Dermis blood vessel endothelial cell (primary cell): ENCODE results near the gene GJB4. TPM values are rescaled to one million over a fixed set of nuclear protein-coding genes. Genes with fewer than 3 reads are reported as not detected.
"Not testable (repeated sequence)": the region's sequence is repeated elsewhere in the genome, so short reads cannot be mapped to it uniquely, and the experiment has no call there.

Experiments used
- DNase-seq: peaks from one replicate; pipeline ENCODE4 v3.0.0; 2010
- total RNA-seq: library from RNA; depleted of rRNA; stranded (reverse); fragments of >200 nt; gene quantifications from 2 replicates; pipeline ENCODE4 v1.2.3, GENCODE V29; 2014

Gene GJB4
- total RNA-seq, 1 donor from 2014 or later, result not detected

DNA sequence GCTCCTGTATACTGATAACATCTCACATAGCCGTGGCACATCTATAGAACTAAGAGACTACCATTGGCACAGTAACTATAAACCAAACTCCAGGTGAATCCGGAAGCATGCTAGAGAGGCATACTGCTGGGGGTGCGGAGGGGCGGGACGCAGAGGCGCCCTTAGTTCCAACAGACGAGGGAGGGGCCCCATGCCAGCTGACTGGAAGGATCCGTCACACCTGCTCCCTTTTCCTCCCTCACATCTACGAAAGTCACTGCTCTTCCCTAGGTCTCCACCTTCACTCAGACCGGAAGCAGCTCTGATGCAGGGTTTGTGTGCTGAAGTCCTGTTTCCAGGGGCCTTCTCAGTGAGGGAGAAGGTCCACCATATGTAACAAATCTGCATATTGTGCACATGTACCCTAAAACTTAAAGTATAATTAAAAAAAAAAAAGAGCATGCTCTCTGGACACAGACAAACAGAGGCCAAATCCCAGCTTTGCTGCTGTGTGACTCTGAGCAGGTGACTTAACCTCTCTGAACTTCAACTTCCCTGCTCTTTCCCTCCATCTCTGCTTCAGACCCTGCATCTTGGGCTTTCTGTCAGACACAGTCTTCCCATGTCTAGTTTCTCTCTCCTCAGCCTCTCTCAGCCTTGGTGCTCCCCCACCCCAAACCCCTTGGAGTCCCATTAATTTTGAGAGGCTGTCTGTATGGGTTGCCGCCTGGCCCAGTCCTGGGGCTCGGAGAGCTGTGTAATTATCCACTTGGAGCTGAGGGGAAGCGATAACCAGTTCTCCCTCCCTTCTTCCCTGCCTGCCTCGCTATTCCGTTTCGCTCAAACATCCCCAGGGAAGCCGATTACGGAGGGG, 12.5 kb upstream of the GJB4 start:
- DNase-seq, result no peak

GRCh38 chr1:34747638-34747941, 11.9 kb upstream of the GJB4 start:
- no peak for DNase-seq

DNA sequence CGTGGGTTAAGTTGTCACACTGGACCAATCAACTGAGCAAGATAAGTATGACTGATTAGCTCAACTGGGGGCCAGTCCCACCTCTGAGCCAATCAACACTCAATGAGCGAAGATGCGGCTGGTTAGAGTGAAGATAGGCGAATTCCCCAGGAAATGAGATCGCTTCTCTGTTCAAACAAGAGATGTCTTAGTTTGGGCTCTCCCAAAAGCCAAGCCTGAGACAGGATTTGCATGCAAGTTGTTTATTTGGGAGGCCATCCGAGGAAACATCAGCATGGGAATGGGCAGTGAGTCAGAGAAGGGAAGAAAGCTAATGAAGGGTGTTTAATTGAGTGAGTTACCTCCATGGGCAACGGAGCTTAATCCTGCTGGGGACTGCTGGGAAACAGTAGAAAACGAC, 9.5 kb upstream of the GJB4 start:
- no peak for DNase-seq

GRCh38 chr1:34750610-34751009, 8.9 kb upstream of the GJB4 start:
- DNase-seq, result no peak

DNA sequence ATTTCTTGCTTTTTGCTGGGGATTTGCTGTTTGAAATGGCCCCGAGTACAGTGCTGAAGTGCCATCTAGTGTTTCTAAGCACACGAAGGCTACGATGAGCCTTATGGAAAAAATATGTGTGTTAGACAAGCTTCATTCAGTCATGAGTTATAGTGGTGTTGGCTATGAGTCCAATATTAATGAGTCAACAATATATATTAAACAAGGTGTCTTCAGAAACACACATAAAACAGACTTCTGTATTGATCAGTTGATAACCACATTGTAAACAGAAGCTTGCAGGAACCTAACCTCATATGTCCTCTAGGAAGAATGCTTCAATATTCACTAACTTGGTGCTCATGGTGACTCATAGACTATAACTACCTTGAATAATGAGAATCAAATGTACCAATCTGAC, 6.4 kb upstream of the GJB4 start:
- no peak for DNase-seq

DNA sequence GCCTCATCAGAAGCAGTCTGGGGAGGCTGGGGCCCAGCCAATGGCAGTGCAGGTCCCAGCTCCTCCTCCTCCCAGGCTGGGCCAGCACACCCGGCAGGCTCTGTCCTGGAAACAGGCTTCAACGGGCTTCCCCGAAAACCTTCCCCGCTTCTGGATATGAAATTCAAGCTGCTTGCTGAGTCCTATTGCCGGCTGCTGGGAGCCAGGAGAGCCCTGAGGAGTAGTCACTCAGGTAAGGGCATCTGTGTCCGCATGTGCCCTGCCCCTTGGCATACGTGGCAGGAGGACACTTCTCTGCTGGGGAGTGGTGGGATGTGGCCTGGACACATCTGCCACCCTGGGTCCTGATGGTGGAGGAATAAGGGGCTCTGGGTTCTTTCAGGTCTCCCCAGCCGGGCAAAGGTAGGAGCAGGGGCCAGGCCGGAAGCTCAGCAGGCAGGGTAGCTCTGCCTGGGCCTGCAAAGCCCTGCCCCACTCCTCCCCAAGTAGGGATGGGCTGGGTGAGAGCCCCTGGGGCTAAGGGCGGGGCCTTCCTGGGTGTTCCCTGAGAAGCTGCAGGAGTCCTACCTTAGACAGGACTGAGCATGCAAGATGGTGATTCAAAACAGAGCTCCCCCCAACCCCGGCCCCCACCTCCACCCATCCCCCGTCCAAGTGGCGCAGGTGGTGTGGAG, 4.4 kb upstream of the GJB4 start, which contains the start of gene GJB5:
TSS of gene GJB5 (plus strand) at position 84 of the 674 bp plus-strand sequence. CDS start 2,284 bp downstream, outside the sequence.
- no peak for DNase-seq

DNA sequence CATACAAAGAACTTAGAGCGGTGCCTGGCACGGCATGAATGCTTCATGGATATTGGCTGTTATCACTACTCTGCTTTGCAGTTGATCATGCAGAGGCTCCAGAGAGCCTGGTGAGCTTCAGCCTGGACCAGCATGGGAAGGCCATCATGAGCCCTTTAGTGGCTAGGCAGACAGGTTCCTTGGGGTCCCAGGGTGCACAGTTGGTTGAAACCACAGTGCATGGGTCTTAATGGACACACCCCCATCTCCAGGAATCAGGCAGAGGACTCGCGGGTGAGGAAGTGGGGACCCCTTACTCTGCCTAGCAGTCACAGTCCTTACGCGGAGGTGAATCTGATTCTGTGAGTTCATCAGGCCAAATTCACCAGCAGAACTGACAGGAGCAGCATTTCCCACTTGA, 3.6 kb upstream of the GJB4 start:
- DNase-seq, result no peak

DNA sequence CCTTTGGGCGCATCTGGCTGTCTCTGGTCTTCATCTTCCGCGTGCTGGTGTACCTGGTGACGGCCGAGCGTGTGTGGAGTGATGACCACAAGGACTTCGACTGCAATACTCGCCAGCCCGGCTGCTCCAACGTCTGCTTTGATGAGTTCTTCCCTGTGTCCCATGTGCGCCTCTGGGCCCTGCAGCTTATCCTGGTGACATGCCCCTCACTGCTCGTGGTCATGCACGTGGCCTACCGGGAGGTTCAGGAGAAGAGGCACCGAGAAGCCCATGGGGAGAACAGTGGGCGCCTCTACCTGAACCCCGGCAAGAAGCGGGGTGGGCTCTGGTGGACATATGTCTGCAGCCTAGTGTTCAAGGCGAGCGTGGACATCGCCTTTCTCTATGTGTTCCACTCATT, 2.2 kb upstream of the GJB4 start:
- DNase-seq, result no peak

DNA sequence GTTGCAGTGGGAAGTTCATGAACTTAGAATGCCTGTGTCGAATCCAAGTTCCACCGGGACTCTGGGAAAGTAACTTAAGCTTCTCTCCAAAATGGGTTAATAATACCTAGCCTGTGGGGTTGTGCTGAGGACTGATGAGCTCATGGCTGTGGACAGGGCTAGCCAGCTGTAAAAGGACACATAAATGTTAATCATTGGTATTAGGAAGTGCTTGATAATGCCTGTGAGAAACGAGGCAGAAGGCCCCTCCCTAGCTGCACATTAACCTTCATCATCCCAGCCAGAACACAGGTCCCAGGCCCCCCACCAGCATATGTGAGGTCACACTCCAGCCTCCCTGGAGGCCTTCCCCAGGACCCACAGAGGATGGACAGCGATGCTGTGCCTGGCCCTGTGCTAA, 789 bp upstream of the GJB4 start:
- DNase-seq, result no peak

GRCh38 chr1:34761176-34761761, 1.7 kb downstream of the GJB4 start:
- DNase-seq, result no peak

DNA sequence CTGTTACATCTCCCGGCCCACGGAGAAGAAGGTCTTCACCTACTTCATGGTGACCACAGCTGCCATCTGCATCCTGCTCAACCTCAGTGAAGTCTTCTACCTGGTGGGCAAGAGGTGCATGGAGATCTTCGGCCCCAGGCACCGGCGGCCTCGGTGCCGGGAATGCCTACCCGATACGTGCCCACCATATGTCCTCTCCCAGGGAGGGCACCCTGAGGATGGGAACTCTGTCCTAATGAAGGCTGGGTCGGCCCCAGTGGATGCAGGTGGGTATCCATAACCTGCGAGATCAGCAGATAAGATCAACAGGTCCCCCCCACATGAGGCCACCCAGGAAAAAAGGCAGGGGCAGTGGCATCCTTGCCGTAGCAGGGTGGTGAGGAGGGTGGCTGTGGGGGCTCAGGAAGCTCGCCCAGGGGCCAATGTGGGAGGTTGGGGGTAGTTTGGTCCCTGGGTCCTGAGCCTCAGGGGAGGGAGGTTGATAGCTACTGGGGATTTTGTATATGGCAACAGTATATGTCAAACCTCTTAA, 2.3 kb downstream of the GJB4 start:
- no peak for DNase-seq

DNA sequence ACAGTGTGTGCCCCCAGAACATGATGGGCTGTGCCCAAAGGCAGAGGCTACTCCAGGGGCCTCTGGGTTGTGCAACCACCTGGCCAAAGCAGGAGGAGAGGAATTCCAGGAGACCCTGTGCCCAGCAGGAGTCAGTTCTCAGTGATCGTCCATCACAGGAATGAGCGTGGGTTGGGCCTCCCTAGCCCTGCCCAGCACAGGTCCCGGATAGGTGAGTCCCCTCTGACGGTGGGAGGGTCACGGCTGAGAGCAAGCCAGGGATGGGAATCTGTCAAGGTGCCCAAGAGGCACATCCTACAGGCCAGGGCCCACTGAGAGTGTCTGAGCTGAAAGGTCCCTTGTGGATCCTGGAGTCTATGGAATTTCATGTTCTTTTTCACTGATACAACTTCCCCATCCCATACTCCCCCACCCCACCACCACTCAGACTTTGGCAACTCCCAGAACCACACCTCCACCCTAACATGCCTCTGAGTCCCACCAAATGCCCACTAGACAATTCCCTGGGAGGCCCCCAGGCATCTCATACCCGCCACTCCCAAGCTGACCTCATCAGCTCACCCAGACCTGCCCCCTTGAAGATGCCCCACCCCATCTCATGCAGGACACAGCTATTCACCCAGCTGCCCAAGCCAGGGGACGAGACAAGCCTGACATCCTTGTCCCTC, 3.1 kb downstream of the GJB4 start:
- no peak for DNase-seq

DNA sequence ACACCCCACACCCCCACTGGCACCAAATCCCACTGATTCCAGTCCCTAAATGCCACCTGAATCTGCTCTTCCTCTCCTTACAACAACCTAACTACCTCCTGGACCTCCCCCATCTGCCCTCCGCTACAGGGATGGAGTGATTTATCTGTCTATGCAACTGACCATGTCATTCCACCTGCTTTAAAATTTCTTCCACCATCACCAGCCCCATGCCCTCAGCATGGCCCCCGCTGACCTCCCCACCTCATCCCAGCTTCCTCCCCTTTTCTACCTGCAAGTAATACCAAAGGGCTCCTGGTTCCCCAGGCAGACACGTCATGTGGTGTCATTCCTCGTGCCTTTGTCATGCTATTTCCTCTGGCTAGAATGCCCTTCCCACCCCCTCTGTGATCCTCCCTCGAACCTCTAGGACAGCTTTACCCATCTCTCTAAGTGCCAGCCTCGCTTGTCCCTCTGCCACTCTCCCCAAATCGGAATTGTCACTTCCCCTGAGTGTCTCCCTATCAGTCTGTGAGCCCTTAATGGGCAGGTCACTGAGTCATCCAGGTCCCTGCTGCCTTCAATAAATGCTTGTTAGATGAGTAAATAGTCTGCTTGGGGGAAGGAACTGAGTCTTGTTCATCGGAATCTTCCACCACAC, 3.7 kb downstream of the GJB4 start:
- no peak for DNase-seq

GRCh38 chr1:34768856-34769255, 9.3 kb downstream of the GJB4 start:
- no peak for DNase-seq

GRCh38 chr1:34770891-34771504, 11.5 kb downstream of the GJB4 start:
- DNase-seq, result no peak

GRCh38 chr1:34771573-34772371, 12.2 kb downstream of the GJB4 start:
- DNase-seq, result no peak

GRCh38 chr1:34773114-34773513, 13.6 kb downstream of the GJB4 start:
- DNase-seq, result not testable (repeated sequence)

GRCh38 chr1:34774957-34775356, 15.4 kb downstream of the GJB4 start:
- no peak for DNase-seq

DNA sequence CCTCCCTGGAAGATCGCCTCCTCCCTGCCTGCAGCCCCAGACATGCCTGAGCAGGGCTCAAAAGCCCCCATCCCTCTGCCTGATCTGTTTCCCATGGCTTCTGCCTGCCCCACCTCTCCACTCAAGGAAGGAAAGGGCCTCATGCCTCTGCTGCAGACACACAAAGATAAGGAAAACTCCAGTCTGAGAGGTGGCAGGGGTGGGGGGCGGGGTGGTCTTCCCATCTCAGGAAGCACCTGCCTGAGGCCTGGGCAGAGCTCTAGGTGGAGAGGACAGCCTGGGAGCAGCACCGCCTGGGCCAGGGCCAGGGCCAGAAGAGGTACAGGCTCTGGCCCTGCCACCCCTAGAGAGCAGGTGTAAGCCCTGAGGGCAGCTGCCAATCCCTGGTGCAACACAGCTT, 17.4 kb downstream of the GJB4 start:
- DNase-seq, result no peak

DNA sequence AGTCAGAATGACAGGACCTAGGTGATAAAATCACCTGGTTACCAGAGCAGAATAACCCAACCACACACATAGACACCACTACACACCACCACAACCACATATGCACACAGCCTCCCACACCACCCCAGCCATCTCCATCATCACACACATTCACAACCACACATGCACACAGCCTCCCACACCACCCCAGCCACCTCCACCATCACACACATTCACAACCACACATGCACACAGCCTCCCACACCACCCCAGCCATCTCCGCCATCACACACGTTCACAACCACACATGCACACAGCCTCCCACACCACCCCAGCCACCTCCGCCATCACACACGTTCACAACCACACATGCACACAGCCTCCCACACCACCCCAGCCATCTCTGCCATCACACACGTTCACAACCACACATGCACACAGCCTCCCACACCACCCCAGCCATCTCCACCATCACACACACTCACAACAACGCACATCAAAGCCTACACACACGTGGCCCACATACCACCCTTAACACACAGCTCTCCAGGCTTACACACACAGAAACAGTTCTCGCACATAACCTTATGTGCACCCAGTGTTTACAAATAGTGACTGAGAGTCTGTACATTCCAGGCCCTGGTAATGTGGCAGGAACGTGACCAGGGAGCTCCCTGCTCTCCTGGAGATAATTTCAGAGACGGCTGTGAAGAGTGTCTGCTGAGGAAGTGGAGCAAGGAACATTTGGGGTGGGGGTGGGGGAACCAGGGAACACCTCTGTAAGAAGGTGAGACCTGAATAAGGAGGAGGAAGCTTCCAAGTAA, 18.2 kb downstream of the GJB4 start:
- no peak for DNase-seq
